HuH-7 (cell line): Measurements from ENCODE around the gene MIEN1.
"Not testable (repeated sequence)": the region's sequence is repeated elsewhere in the genome, so short reads cannot be mapped to it uniquely, and the experiment has no call there.

Source experiments
- DNase-seq: peaks from one replicate; pipeline ENCODE4 v3.0.0; 2011; ENCODE audit warnings: low spot score

MIEN1 gene

GRCh38 chr17:39739885-39740356 lies 9.6 kb upstream of the MIEN1 start:
- DNase-seq: no peak

- DNase-seq: peak; percentile 91
These were observed 8.9 kb upstream of the MIEN1 start for GRCh38 chr17:39738983-39739884.

DNA sequence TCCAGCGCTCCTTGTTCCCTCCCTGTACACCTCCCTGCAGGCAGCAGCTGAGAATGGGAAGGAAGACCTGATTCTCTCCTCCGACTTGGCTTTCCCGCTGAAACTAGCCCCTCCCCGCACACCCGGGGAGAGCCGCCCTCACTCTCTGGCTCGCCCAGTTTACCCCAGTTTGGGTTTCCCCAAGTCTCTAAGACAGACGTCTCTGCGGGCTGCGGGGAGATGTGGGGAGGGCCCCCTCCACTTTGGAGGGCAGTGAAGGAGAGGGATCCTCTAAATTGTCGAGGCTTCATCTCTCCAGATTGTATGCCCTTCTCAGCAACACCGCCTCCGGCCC lies 8.2 kb upstream of the MIEN1 start:
- peak; percentile 61 for DNase-seq

DNA sequence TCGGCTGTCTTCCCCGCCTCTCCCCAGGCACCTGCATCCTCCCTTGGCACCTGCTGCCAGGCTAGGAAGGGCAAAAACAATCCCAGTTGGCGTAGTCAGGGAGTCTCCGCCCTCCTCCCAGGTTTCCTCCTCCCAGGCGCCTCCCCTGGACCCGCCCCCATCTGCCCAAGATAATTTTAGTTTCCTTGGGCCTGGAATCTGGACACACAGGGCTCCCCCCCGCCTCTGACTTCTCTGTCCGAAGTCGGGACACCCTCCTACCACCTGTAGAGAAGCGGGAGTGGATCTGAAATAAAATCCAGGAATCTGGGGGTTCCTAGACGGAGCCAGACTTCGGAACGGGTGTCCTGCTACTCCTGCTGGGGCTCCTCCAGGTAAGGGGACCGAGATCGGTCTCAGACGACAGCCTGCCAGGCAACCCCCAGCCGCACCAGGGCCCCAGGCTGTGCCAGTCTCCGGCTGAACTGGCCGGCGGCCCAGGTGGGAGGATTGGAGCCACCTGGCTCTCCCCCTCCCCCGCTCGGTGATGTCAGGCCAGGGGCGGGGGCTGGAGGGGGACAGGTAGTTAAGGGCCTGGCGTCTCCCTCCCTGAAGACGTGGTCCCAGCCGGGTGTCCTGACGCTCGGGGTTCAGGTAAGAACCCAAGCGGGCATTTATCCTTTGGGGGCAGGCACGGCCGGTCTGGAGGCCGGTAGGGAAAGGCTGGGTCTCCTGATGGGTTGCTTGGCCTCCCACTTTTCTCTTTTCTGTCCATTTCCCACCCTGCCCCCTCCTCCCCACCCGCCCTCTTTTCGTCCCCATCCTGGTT lies 7.6 kb upstream of the MIEN1 start, which contains the start of gene GRB7:
TSS of gene GRB7 (plus strand) at position 179 of the 808 bp plus-strand sequence. CDS start 4,364 bp downstream, outside the sequence.
- DNase-seq: no peak

DNA sequence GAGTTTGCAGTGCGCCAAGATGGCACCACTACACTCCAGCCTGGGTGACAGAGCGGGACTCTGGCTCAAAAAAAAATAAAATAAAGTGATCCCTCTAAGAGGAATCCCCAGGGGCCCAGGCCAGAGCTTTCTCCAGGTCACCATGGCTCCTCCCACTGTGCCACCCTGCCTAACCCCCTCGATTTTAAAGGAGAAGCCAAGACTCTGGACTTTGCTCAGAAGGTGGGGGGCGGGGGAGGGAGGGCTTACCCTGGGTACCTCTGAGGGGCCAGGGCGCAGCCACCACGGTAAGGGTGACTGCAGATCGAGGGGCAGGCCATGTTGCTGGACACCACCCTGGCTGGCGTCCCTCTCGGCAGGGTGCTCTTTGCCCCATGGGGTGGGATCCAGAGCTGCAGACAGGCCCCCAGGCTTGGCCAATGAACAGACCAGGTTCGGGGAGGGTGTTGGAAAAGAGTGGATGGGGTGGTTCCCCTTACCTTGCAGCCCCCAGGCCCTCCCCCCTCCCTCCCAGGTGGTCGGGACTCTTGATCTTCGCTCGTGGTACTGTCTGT lies 7.0 kb upstream of the MIEN1 start:
- DNase-seq: no peak

- DNase-seq: no peak
These were observed 6.2 kb upstream of the MIEN1 start for GRCh38 chr17:39736319-39737165.

- no peak for DNase-seq
These were observed 5.5 kb upstream of the MIEN1 start for GRCh38 chr17:39735882-39736281.

GRCh38 chr17:39732586-39732985 lies 2.3 kb upstream of the MIEN1 start:
- no peak for DNase-seq

- no peak for DNase-seq
These were observed 966 bp downstream of the MIEN1 start for GRCh38 chr17:39729280-39729851.

DNA sequence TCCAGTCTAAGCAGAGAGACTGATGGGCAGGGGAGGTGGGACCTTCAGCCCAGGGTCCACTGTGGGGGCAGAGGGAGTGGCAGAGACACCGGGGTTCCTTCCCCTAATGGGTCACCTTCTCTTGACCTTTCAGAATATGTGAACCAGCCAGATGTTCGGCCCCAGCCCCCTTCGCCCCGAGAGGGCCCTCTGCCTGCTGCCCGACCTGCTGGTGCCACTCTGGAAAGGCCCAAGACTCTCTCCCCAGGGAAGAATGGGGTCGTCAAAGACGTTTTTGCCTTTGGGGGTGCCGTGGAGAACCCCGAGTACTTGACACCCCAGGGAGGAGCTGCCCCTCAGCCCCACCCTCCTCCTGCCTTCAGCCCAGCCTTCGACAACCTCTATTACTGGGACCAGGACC lies 2.8 kb downstream of the MIEN1 start:
- DNase-seq: no peak

GRCh38 chr17:39726617-39727016 lies 3.7 kb downstream of the MIEN1 start:
- no peak for DNase-seq

GRCh38 chr17:39725923-39726322 lies 4.4 kb downstream of the MIEN1 start:
- DNase-seq: not testable (repeated sequence)

- no peak for DNase-seq
These were observed 5.6 kb downstream of the MIEN1 start for GRCh38 chr17:39724731-39725130.

DNA sequence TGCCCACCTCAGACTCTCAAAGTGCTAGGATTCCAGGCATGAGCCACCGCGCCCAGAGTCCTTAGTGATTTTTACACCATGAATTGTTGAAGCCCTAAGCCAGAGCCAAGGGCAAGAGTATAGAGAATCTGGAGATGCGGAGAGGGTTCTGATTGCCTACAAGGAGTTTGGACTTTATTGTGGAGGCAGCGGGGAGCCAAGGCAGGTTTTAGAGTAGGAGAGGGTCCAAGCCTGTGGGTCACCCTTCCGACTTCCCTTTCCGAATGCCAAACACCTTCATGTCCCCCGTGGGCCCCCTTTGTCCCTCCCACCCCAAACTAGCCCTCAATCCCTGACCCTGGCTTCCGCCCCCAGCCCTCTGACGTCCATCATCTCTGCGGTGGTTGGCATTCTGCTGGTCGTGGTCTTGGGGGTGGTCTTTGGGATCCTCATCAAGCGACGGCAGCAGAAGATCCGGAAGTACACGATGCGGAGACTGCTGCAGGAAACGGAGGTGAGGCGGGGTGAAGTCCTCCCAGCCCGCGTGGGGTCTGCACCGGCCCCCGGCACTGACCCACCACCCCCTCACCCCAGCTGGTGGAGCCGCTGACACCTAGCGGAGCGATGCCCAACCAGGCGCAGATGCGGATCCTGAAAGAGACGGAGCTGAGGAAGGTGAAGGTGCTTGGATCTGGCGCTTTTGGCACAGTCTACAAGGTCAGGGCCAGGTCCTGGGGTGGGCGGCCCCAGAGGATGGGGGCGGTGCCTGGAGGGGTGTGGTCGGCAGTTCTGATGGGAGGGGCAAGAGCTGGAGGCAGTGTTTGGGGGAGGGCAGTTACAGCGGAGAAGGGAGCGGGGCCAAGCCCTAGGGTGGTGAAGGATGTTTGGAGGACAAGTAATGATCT lies 7.1 kb downstream of the MIEN1 start:
- no peak for DNase-seq

- DNase-seq: no peak
These were observed 8.2 kb downstream of the MIEN1 start for GRCh38 chr17:39722104-39722503.

DNA sequence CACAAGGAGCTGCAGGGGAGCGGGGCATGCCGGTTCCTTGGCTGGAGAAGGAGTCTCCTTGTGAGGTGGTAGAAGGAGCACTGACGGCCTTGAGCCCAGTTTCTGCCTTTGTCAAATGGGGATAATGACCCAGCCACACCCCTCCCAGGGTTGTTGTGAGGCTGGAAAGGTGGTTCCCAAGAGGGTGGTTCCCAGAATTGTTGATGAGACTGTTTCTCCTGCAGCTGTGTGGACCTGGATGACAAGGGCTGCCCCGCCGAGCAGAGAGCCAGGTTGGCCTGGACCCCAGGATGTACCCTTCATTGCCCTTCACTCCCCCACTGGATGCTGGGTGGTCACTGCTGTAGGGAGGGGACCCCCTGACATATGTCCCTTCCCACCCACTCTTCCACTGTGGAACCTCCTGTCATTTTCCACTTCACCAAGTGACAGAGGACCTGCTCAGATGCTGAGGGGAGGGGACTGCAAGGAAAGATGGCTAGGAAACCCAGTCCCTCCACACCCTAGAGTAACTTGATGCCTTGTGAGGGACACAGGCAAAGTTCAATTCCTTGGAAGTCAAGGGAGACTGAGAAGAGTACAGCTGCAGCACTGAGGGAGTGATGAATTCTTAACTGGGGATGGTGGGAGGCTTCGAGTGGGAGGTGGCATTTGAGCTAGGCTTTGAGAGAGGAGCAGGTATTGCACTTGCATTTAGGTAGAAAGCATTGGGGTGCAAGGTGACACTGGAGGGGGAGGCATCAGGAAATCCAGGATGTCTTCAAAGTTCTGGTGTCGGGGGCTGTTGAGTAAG lies 10.6 kb downstream of the MIEN1 start:
- DNase-seq: no peak

GRCh38 chr17:39717660-39718059 lies 12.7 kb downstream of the MIEN1 start:
- DNase-seq: no peak

GRCh38 chr17:39716879-39717536 lies 13.3 kb downstream of the MIEN1 start:
- DNase-seq: no peak
